A549 (cell line): ENCODE results near the gene GOPC. TPM values are rescaled to one million over a fixed set of nuclear protein-coding genes. Genes with fewer than 3 reads are reported as not detected.

ENCODE experiments used
- ATAC-seq, 2 experiments: fragments of 200-7000 bp in 1 of 2; fragments of >200 bp in 1 of 2; cut with Nextera tagmentation in 1 of 2; cut with Tn5 transposase in 1 of 2; 3 replicates each; pipeline versions ENCODE4 v1.8.0 to v1.9.1; 2018 to 2020; ENCODE audit warnings: mild to moderate bottlenecking in 1 of 2, moderate library complexity in 1 of 2
- CTCF ChIA-PET: fragments of 300-600 bp; sonication (Branson Sonifier 250); formaldehyde crosslinking; extraction: SDS; loops from one replicate; lab custom pipeline; 2021; ENCODE audit warnings: antibody characterized with exemption, inconsistent platforms; lab: Yijun Ruan, JAX
- POLR2A ChIA-PET: fragments of 350-600 bp; formaldehyde crosslinking; extraction: SDS; loops from one replicate; lab custom pipeline; 2021; ENCODE audit warnings: antibody characterized with exemption, inconsistent platforms; lab: Yijun Ruan, JAX
- DNase-seq, 2 experiments: peaks; one replicate each; pipeline versions ENCODE4 v3.0.0 to v3.0.0-alpha.2; 2011 to 2016; ENCODE audit warnings: low read depth in 1 of 2, low spot score in 1 of 2
- FAIRE-seq: peaks from 2 replicates; lab custom pipeline; 2011; peaks lifted over from hg19 to GRCh38; lab: Jason Lieb, UNC
- H3K27ac ChIP-seq, 2 experiments: fragments of >200 bp; sonication (Bioruptor Twin); formaldehyde crosslinking; 3 replicates each; pipeline ENCODE4 v1.5.1; 2016 to 2017
- H3K4me1 ChIP-seq: fragments of >200 bp; sonication (Bioruptor Twin); formaldehyde crosslinking; 3 replicates; pipeline ENCODE4 v1.6.1; 2016
- H3K4me2 ChIP-seq: fragments of >200 bp; sonication (Bioruptor Twin); formaldehyde crosslinking; 3 replicates; pipeline ENCODE4 v1.6.1; 2016
- H3K4me3 ChIP-seq: fragments of >200 bp; sonication (Bioruptor Twin); formaldehyde crosslinking; 3 replicates; pipeline ENCODE4 v1.5.1; 2016
- H3K9me3 ChIP-seq: fragments of >200 bp; sonication (Bioruptor Twin); formaldehyde crosslinking; 3 replicates; pipeline ENCODE4 v1.6.1; 2016
- ATOH8 ChIP-seq: fragments of 250-450 bp; sonication (Bioruptor Pico); IDR thresholded peaks from 2 replicates; pipeline ENCODE4 v1.5.0; 2020; ENCODE audit warnings: low read depth, mild to moderate bottlenecking, moderate library complexity
- CBX8 ChIP-seq: fragments of 200-600 bp; sonication (generic); IDR thresholded peaks from 2 replicates; pipeline ENCODE4 v1.6.1; 2016
- CHD2 ChIP-seq: fragments of 150-350 bp; IDR thresholded peaks from 2 replicates; pipeline ENCODE4 v1.6.1; 2014; ENCODE audit warnings: low read length; ENCODE audit not compliant: partially characterized antibody
- CHD4 ChIP-seq: fragments of 200-600 bp; sonication (generic); IDR thresholded peaks from 2 replicates; pipeline ENCODE4 v1.6.1; 2016; ENCODE audit warnings: antibody characterized with exemption, mild to moderate bottlenecking, borderline replicate concordance
- CTCF ChIP-seq: fragments of >200 bp; sonication (Bioruptor Twin); formaldehyde crosslinking; IDR thresholded peaks from 3 replicates; pipeline ENCODE4 v1.5.1; 2016
- ESRRA ChIP-seq: fragments of 150-350 bp; IDR thresholded peaks from 2 replicates; pipeline ENCODE4 v1.6.1; 2014; ENCODE audit warnings: mild to moderate bottlenecking, low read length, borderline replicate concordance
- HDAC2 ChIP-seq: fragments of 200-600 bp; sonication (generic); IDR thresholded peaks from 2 replicates; pipeline ENCODE4 v1.6.1; 2016
- HOXA7 ChIP-seq: fragments of 250-450 bp; sonication (Bioruptor Pico); IDR thresholded peaks from 2 replicates; pipeline ENCODE4 v1.5.0; 2020; ENCODE audit warnings: mild to moderate bottlenecking, moderate library complexity
- HOXB13 ChIP-seq: fragments of 250-450 bp; sonication (Bioruptor Pico); IDR thresholded peaks from 2 replicates; pipeline ENCODE4 v1.5.0; 2020; ENCODE audit warnings: low read depth, mild to moderate bottlenecking, moderate library complexity
- MAFK ChIP-seq: fragments of 450-650 bp; IDR thresholded peaks from 2 replicates; pipeline ENCODE4 v1.6.1; 2014; ENCODE audit not compliant: partially characterized antibody
- MYC ChIP-seq: IDR thresholded peaks from 2 replicates; pipeline ENCODE4 v1.6.1; 2012; ENCODE audit warnings: mild to moderate bottlenecking, inconsistent platforms, low read length, improper control_type of control experiment, borderline replicate concordance
- NPAS2 ChIP-seq: fragments of 250-450 bp; sonication (Bioruptor Pico); IDR thresholded peaks from 2 replicates; pipeline ENCODE4 v1.8.0; 2022; ENCODE audit warnings: mild to moderate bottlenecking, moderate library complexity, borderline replicate concordance
- POLR2A ChIP-seq: IDR thresholded peaks from 2 replicates; pipeline ENCODE4 v1.6.1; 2012; ENCODE audit warnings: mild to moderate bottlenecking, low read length
- RCOR1 ChIP-seq: fragments of 150-350 bp; IDR thresholded peaks from 2 replicates; pipeline ENCODE4 v1.6.1; 2014; ENCODE audit warnings: antibody characterized with exemption, low read length, low read depth
- REST ChIP-seq: fragments of 200-600 bp; sonication (generic); IDR thresholded peaks from 2 replicates; pipeline ENCODE4 v1.6.1; 2016; ENCODE audit warnings: antibody characterized with exemption, mild to moderate bottlenecking, moderate library complexity
- RNF2 ChIP-seq: fragments of 200-600 bp; sonication (generic); IDR thresholded peaks from 2 replicates; pipeline ENCODE4 v1.6.1; 2016; ENCODE audit warnings: low read depth, mild to moderate bottlenecking, antibody characterized with exemption, moderate library complexity, borderline replicate concordance
- SMC3 ChIP-seq: fragments of >200 bp; sonication (Bioruptor Twin); formaldehyde crosslinking; IDR thresholded peaks from 3 replicates; pipeline ENCODE4 v1.6.1; 2018; ENCODE audit warnings: inconsistent platforms
- TP53 ChIP-seq: fragments of 250-450 bp; sonication (Bioruptor Pico); IDR thresholded peaks from 2 replicates; pipeline ENCODE4 v1.5.0; 2021; ENCODE audit warnings: mild to moderate bottlenecking, moderate library complexity
- USF2 ChIP-seq: fragments of 450-650 bp; IDR thresholded peaks from 2 replicates; pipeline ENCODE4 v1.6.1; 2014; ENCODE audit warnings: antibody characterized with exemption
- ZNF302 ChIP-seq: fragments of 250-450 bp; sonication (Bioruptor Pico); IDR thresholded peaks from 2 replicates; pipeline ENCODE4 v1.9.0; 2021; ENCODE audit warnings: inconsistent platforms, mild to moderate bottlenecking, moderate library complexity
- WGBS: methylation state at CpG from one replicate; pipeline ENCODE4 v1.1.6; 2017; ENCODE audit errors: missing lambda C conversion rate; 5-methylcytosine and 5-hydroxymethylcytosine counted together
- polyA plus RNA-seq, 4 experiments: library from polyadenylated mRNA; depleted of rRNA in 3 of 4; stranded (reverse); fragments of >200 nt; fragmentation: RNase III in 1 of 4; extraction: RNeasy Plus Mini Kit Qiagen cat#74134 plus additional on column Dnase treatment in 1 of 4; gene quantifications; 2 replicates in 3 of 4; 3 replicates in 1 of 4; pipeline ENCODE4 v1.2.3, GENCODE V29; 2011 to 2017
- TF ChIP-seq, protein P1 (sequence below): IDR thresholded peaks from 2 replicates; pipeline ENCODE4 v1.6.1; 2012; ENCODE audit warnings: low read depth, borderline replicate concordance
- TF ChIP-seq, protein P2 (sequence below): fragments of >200 bp; sonication (Bioruptor Twin); formaldehyde crosslinking; IDR thresholded peaks from 2 replicates; pipeline ENCODE4 v1.6.1; 2016

The GOPC gene
- polyA plus RNA-seq, 2 of the 4 experiments (the other 2 are of a cell fraction), result 33.0 to 38.9 TPM

- WGBS, result 100% methylated on average over 2 of the region's 2 CpGs
- ATAC-seq, result no peak
- ChIA-PET CTCF (interaction anchor here (0.8 to 4.5 kb wide), 6 partner anchors 54 to 205 kb away, joined by 3 to 23 read pairs (median 4); no protein-coding TSS in a partner anchor), POLR2A (interaction anchor here (1.0 kb wide), 1 partner anchor 52 kb away, joined by 3 read pairs; the partner anchor contains the start of gene GOPC)
- Histone ChIP-seq H3K4me2 (no peak overlapping the region), H3K9me3 (no peaks in the 10 kb centered on the region), H3K4me1 (peaks cover 74% of the 10 kb centered on the region), H3K4me3 (no peak overlapping the region), H3K27ac (peak overlapping the region; percentile 79 to 88)
- no peak for DNase-seq
- no peak for TF ChIP-seq SMC3
- TF ChIP-seq, protein P1, sequence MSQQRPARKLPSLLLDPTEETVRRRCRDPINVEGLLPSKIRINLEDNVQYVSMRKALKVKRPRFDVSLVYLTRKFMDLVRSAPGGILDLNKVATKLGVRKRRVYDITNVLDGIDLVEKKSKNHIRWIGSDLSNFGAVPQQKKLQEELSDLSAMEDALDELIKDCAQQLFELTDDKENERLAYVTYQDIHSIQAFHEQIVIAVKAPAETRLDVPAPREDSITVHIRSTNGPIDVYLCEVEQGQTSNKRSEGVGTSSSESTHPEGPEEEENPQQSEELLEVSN, result no peak
- TF ChIP-seq ATOH8, result no peak
- TF ChIP-seq USF2, result no peak
- no peak for TF ChIP-seq RNF2
- TF ChIP-seq HOXB13 (CRISPR knock-in tag), result no peak
- no peak for TF ChIP-seq RCOR1
- no peak for TF ChIP-seq HOXA7 (CRISPR knock-in tag)
- no peak for TF ChIP-seq REST
- FAIRE-seq, result no peak
Measured at GRCh38 chr6:117550618-117551242, 51.6 kb downstream of the GOPC start.

DNA sequence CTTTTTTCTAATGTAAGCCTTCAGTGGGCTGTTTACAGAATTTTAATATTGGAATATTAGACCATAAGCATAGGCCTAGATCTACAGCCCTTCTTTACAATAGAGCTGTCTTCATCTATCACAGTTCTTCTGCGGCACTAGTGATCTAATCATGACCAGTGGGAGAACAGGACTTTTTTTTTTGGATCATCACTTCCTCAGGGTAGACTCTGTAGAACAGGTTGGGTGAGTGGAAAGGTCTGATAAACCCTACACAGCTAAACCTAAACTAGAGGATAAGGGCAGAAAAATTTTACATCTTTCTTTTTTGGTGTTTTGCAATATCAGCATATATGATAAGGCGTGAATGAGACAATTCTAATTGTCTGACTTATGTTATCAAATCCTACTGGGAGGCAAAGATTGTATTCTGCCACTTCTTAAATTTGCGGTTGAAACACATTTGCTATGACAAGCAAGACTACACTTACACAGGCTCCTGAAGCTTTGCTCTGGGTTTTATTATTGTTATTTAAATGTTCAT lies 52.2 kb downstream of the GOPC start:
- ATAC-seq, result no peak
- CTCF ChIA-PET, result interaction anchor here (1.0 to 4.5 kb wide), 3 partner anchors 101 to 197 kb away, joined by 3 to 23 read pairs (median 5); no protein-coding TSS in a partner anchor
- H3K4me3 ChIP-seq, result no peak overlapping the region

GRCh38 chr6:117549611-117550010 lies 52.7 kb downstream of the GOPC start:
- H3K4me3 ChIP-seq, result no peak overlapping the region
- WGBS, result 99% methylated on average over 4 of the region's 4 CpGs
- peaks cover 74% of the 10 kb centered on the region for H3K4me1 ChIP-seq
- H3K9me3 ChIP-seq, result no peaks in the 10 kb centered on the region
- peak overlapping the region; percentile 54 for H3K4me2 ChIP-seq
- no peak for DNase-seq
- TF ChIP-seq RNF2 (no peak), CHD2 (no peak), MYC (no peak), RCOR1 (no peak), SMC3 (no peak), ZNF302 (CRISPR knock-in tag) (no peak), CBX8 (no peak), ESRRA (no peak), HOXA7 (CRISPR knock-in tag) (no peak), CHD4 (no peak), NPAS2 (CRISPR knock-in tag) (no peak), TP53 (CRISPR knock-in tag) (no peak), CTCF (no peak), HDAC2 (no peak), POLR2A (no peak)
- TF ChIP-seq, protein P2, sequence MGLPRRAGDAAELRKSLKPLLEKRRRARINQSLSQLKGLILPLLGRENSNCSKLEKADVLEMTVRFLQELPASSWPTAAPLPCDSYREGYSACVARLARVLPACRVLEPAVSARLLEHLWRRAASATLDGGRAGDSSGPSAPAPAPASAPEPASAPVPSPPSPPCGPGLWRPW, result no peak
- peak overlapping the region; percentile 79 to 88 for H3K27ac ChIP-seq
- POLR2A ChIA-PET, result interaction anchor here (1.5 kb wide), 1 partner anchor 53 kb away, joined by 4 read pairs; no protein-coding TSS in a partner anchor
- no peak for ATAC-seq
- FAIRE-seq, result no peak
- CTCF ChIA-PET, result interaction anchor here (1.1 to 4.5 kb wide), 2 partner anchors 100 to 108 kb away, joined by 3 to 23 read pairs; no protein-coding TSS in a partner anchor

More for the DNA sequence above, 52.2 kb downstream of the GOPC start:
- 91% methylated on average over 3 of the region's 3 CpGs for WGBS
- FAIRE-seq (no peak), DNase-seq (no peak)
- TF ChIP-seq MAFK (peak; percentile 87), TP53 (CRISPR knock-in tag) (no peak)
- Histone ChIP-seq H3K27ac (peak overlapping the region; percentile 79 to 88), H3K9me3 (no peaks in the 10 kb centered on the region), H3K4me2 (peak overlapping the region; percentile 54; the same call in 2 of the 3 replicates), H3K4me1 (peaks cover 74% of the 10 kb centered on the region)
- POLR2A ChIA-PET, result no interaction called here
